Loucy (cell line): ENCODE results near the gene TMEM245.

Experiments used
- EZH2phosphoT487 ChIP-seq: fragments of 200-600 bp; IDR thresholded peaks from 2 replicates; pipeline ENCODE4 v1.6.1; 2018; ENCODE audit warnings: antibody characterized with exemption, mild to moderate bottlenecking, moderate library complexity, borderline replicate concordance
- TF ChIP-seq, protein P1 (sequence below): fragments of 200-600 bp; sonication (generic); conservative IDR thresholded peaks from 2 replicates; pipeline ENCODE4 v1.5.1; 2014; ENCODE audit warnings: mild to moderate bottlenecking, antibody characterized with exemption, low read length

DNA sequence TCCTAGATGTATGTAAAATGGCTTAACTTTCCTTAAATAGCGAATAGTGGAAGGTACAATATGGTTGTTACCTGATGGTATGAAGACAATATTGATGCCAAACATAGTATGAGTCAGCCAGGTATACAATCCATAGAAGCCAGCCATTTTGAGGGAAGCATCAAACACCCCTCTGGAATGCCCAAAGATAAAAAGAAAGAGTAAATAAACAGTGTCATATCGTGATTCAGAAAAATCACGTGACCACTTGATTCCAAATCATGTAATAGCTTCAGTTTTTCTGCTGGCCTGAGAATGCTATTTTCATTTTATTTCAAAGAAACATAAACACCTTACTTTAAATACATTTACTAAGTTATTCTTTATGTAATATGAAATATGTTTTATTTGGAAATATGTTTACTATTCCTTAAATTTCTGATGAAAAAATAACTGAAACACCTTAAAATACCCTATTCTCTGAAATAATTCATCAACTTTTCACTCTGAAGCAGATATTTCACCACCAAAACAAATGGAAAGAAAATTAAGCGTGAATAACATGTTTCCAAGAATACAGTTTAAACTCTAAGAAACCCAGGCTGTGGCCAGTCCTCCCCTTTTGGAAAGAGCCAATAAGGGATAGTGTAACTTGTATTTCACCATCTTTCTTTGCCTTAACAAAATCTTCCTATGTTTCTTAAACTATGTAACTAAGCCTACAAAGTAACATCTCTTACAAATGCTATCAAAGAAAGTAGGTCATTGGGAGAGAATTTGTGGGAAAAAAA, 81.6 kb downstream of the TMEM245 start:
- TF ChIP-seq EZH2phosphoT487: no peak
- TF ChIP-seq, protein P1, sequence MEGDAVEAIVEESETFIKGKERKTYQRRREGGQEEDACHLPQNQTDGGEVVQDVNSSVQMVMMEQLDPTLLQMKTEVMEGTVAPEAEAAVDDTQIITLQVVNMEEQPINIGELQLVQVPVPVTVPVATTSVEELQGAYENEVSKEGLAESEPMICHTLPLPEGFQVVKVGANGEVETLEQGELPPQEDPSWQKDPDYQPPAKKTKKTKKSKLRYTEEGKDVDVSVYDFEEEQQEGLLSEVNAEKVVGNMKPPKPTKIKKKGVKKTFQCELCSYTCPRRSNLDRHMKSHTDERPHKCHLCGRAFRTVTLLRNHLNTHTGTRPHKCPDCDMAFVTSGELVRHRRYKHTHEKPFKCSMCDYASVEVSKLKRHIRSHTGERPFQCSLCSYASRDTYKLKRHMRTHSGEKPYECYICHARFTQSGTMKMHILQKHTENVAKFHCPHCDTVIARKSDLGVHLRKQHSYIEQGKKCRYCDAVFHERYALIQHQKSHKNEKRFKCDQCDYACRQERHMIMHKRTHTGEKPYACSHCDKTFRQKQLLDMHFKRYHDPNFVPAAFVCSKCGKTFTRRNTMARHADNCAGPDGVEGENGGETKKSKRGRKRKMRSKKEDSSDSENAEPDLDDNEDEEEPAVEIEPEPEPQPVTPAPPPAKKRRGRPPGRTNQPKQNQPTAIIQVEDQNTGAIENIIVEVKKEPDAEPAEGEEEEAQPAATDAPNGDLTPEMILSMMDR: no peak
